GM18873 (cell line): ENCODE data around the gene APOF.
"Not testable (repeated sequence)": the region's sequence is repeated elsewhere in the genome, so short reads cannot be mapped to it uniquely, and the experiment has no call there.

Experiments
- ATAC-seq: cut with Tn5 transposase; IDR thresholded peaks from one replicate; pipeline ENCODE4 v1.9.1; 2021; ENCODE audit warnings: mild to moderate bottlenecking, moderate library complexity, moderate number of reproducible peaks; ENCODE audit not compliant: unreplicated experiment, low FRiP score

Gene APOF

GRCh38 chr12:56374726-56375597 lies 12.3 kb upstream of the APOF start:
- no peak for ATAC-seq

- ATAC-seq, result no peak
These were observed 10.9 kb upstream of the APOF start for GRCh38 chr12:56373515-56373914.

GRCh38 chr12:56366948-56367347 lies 4.3 kb upstream of the APOF start:
- ATAC-seq, result no peak

- ATAC-seq, result no peak
These were observed 1.0 kb downstream of the APOF start for GRCh38 chr12:56361487-56362129.

- ATAC-seq, result peak; percentile 95
These were observed 2.5 kb downstream of the APOF start, which contains the start of gene STAT2 for GRCh38 chr12:56359851-56360767. Gene STAT2, minus strand, starts transcription at chr12:56360107. Its CDS starts 3,536 bp downstream, at chr12:56356571.

- no peak for ATAC-seq
These were observed 3.7 kb downstream of the APOF start for GRCh38 chr12:56358836-56359532.

- ATAC-seq, result no peak
These were observed 11.3 kb downstream of the APOF start for GRCh38 chr12:56351325-56351724.

GRCh38 chr12:56350662-56351061 lies 12.0 kb downstream of the APOF start:
- ATAC-seq, result no peak

GRCh38 chr12:56348776-56349175 lies 13.9 kb downstream of the APOF start:
- ATAC-seq, result no peak

- ATAC-seq, result not testable (repeated sequence)
These were observed 15.4 kb downstream of the APOF start for GRCh38 chr12:56347255-56347654.

- ATAC-seq, result no peak
These were observed 16.0 kb downstream of the APOF start for GRCh38 chr12:56346675-56347074.

- ATAC-seq, result not testable (repeated sequence)
These were observed 20.4 kb downstream of the APOF start for GRCh38 chr12:56342290-56342689.

- ATAC-seq, result no peak
These were observed 21.0 kb downstream of the APOF start for GRCh38 chr12:56341616-56342015.

- no peak for ATAC-seq
These were observed 23.6 kb downstream of the APOF start for GRCh38 chr12:56339158-56339422.

- ATAC-seq, result peak; percentile 37
These were observed 24.1 kb downstream of the APOF start, which contains the start of gene IL23A for GRCh38 chr12:56338308-56339157. Gene IL23A, plus strand, starts transcription at chr12:56338884. Its CDS starts 161 bp downstream, at chr12:56339045.

- ATAC-seq, result no peak
These were observed 24.9 kb downstream of the APOF start for GRCh38 chr12:56337753-56338251.

- ATAC-seq, result no peak
These were observed 26.1 kb downstream of the APOF start for GRCh38 chr12:56336361-56337167.

- not testable (repeated sequence) for ATAC-seq
These were observed 27.1 kb downstream of the APOF start for GRCh38 chr12:56335527-56335926.
